Measurements from ENCODE around the gene MRPL42.

DNA sequence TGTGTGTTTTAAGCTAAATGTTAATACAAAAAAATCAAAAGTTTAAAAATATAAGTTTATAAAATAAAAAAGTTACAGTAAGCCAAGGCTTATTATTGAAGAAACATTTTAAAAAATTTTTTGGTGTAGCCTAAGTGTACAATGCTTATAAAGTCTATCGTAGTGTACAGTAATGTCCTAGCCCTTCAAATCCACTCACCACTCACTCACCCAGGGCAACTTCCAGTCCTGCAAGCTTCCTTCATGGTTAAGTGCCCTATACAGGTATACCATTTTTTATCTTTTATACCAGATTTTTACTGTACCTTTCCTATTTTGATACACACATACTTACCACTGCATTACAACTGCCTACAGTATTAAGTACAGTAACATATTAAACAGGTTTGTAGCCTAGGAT is 37.5 kb upstream of the MRPL42 start:
- TF ChIP-seq POLR2A (IDR thresholded peaks at IDR 0.05), result no peak
- TF ChIP-seq, protein P1, sequence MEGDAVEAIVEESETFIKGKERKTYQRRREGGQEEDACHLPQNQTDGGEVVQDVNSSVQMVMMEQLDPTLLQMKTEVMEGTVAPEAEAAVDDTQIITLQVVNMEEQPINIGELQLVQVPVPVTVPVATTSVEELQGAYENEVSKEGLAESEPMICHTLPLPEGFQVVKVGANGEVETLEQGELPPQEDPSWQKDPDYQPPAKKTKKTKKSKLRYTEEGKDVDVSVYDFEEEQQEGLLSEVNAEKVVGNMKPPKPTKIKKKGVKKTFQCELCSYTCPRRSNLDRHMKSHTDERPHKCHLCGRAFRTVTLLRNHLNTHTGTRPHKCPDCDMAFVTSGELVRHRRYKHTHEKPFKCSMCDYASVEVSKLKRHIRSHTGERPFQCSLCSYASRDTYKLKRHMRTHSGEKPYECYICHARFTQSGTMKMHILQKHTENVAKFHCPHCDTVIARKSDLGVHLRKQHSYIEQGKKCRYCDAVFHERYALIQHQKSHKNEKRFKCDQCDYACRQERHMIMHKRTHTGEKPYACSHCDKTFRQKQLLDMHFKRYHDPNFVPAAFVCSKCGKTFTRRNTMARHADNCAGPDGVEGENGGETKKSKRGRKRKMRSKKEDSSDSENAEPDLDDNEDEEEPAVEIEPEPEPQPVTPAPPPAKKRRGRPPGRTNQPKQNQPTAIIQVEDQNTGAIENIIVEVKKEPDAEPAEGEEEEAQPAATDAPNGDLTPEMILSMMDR (IDR thresholded peaks at IDR 0.05), result no peak
